NCI-H526 (cell line): Measurements from ENCODE around the gene GOLGA8T.
"Not testable (repeated sequence)": the region's sequence is repeated elsewhere in the genome, so short reads cannot be mapped to it uniquely, and the experiment has no call there.

Experiments
- DNase-seq, 2 experiments: peaks; one replicate each; lab custom pipeline; 2025; lab: John Stamatoyannopoulos, UW

Gene GOLGA8T

GRCh38 chr15:30192119-30192745 is 57.4 kb downstream of the GOLGA8T start:
- not testable (repeated sequence) for DNase-seq

- not testable (repeated sequence) for DNase-seq
Measured at GRCh38 chr15:30192892-30193291, 58.0 kb downstream of the GOLGA8T start.
